H1 (cell line): ENCODE measurements around the gene DIP2B. TPM values are rescaled to one million over a fixed set of nuclear protein-coding genes. Genes with fewer than 3 reads are reported as not detected.

Experiments used
- CTCF ChIA-PET: fragments of 300-600 bp; sonication (Branson Sonifier 250); formaldehyde crosslinking; loops from one replicate; lab custom pipeline; 2021; ENCODE audit not compliant: partially characterized antibody; lab: Charles Lee
- POLR2A ChIA-PET: fragments of 300-600 bp; sonication (Branson Sonifier 250); formaldehyde crosslinking; loops from one replicate; lab custom pipeline; 2021; ENCODE audit warnings: inconsistent platforms; ENCODE audit not compliant: partially characterized antibody; lab: Charles Lee
- DNase-seq, 2 experiments: peaks; one replicate each; pipeline versions ENCODE4 v3.0.0 to v3.0.0-alpha.2; 2010 to 2022; ENCODE audit warnings: low spot score in 2 of 2, low read depth in 1 of 2, mixed read lengths in 1 of 2
- FAIRE-seq: peaks from 2 replicates; lab custom pipeline; 2011; peaks lifted over from hg19 to GRCh38; lab: Jason Lieb, UNC
- H2AFZ ChIP-seq: 2 replicates; pipeline ENCODE4 v1.8.1; 2012; ENCODE audit warnings: low read length, inconsistent platforms
- H2AK5ac ChIP-seq: 2 replicates; pipeline ENCODE4 v1.6.1; 2013; ENCODE audit warnings: low read depth, low read length
- H2BK120ac ChIP-seq: replicated peaks from 2 replicates; pipeline ENCODE3; 2013; ENCODE audit warnings: low read depth, low read length, inconsistent platforms
- H2BK12ac ChIP-seq: 2 replicates; pipeline ENCODE4 v1.6.1; 2013; ENCODE audit warnings: low read depth, low read length
- H2BK15ac ChIP-seq: 2 replicates; pipeline ENCODE4 v1.6.1; 2013; ENCODE audit warnings: low read length
- H2BK20ac ChIP-seq: 2 replicates; pipeline ENCODE4 v1.6.1; 2013; ENCODE audit warnings: low read length
- H2BK5ac ChIP-seq: 2 replicates; pipeline ENCODE4 v1.6.1; 2013; ENCODE audit warnings: low read depth, low read length
- H3K14ac ChIP-seq: 2 replicates; pipeline ENCODE4 v1.6.1; 2013; ENCODE audit warnings: inconsistent platforms; ENCODE audit not compliant: insufficient read length
- H3K18ac ChIP-seq: 2 replicates; pipeline ENCODE4 v1.6.1; 2013; ENCODE audit warnings: low read length; ENCODE audit errors: extremely low read depth
- H3K23ac ChIP-seq: 2 replicates; pipeline ENCODE4 v1.6.1; 2013; ENCODE audit warnings: inconsistent platforms; ENCODE audit not compliant: insufficient read length
- H3K23me2 ChIP-seq: 2 replicates; pipeline ENCODE4 v1.6.1; 2013; ENCODE audit warnings: low read depth, low read length
- H3K27ac ChIP-seq: 2 replicates; pipeline ENCODE4 v1.6.1; 2011; ENCODE audit warnings: low read depth, low read length, inconsistent platforms
- H3K27me3 ChIP-seq, 4 experiments: replicated peaks in 1 of 4; 1 replicate in 1 of 4; 2 replicates in 3 of 4; pipeline versions ENCODE4 v1.6.1 to v1.8.1; 2011 to 2013; ENCODE audit warnings: low read length in 3 of 4, mild to moderate bottlenecking in 3 of 4, inconsistent platforms in 2 of 4, mixed read lengths in 2 of 4, moderate library complexity in 1 of 4; ENCODE audit not compliant: control insufficient read depth in 3 of 4, insufficient read depth in 3 of 4; ENCODE audit errors: extremely low read depth in 1 of 4
- H3K36me3 ChIP-seq, 4 experiments: 2 replicates each; pipeline versions ENCODE4 v1.6.1 to v1.8.1; 2011 to 2013; ENCODE audit warnings: mild to moderate bottlenecking in 4 of 4, low read length in 3 of 4, moderate library complexity in 2 of 4, control low read depth in 1 of 4, inconsistent platforms in 1 of 4; ENCODE audit not compliant: insufficient read depth in 4 of 4, control insufficient read depth in 2 of 4
- H3K4ac ChIP-seq: replicated peaks from 2 replicates; pipeline ENCODE3; 2013; ENCODE audit warnings: low read length, low read depth, mixed read lengths, inconsistent platforms; ENCODE audit not compliant: insufficient read length
- H3K4me1 ChIP-seq, 4 experiments: replicated peaks in 1 of 4; 1 replicate in 1 of 4; 2 replicates in 3 of 4; pipeline versions ENCODE4 v1.6.1 to v1.8.1; 2011 to 2013; ENCODE audit warnings: low read length in 3 of 4, inconsistent platforms in 2 of 4, mixed read lengths in 1 of 4; ENCODE audit not compliant: insufficient read depth in 4 of 4, control insufficient read depth in 3 of 4
- H3K4me2 ChIP-seq, 2 experiments: 2 replicates each; pipeline versions ENCODE4 v1.6.1 to v1.8.1; 2011 to 2013; ENCODE audit warnings: low read depth in 2 of 2, low read length in 2 of 2, control low read depth in 1 of 2, inconsistent platforms in 1 of 2, mild to moderate bottlenecking in 1 of 2; ENCODE audit not compliant: insufficient read depth in 1 of 2
- H3K4me3 ChIP-seq, 4 experiments: fragments of 200-600, 300-600 bp in 1 of 4; sonication (generic), shearing (Covaris generic), sonication (Bioruptor Twin) in 1 of 4; 2 replicates each; pipeline versions ENCODE4 v1.5.1 to v1.8.1; 2011 to 2016; ENCODE audit warnings: low read length in 4 of 4, low read depth in 3 of 4, control low read depth in 2 of 4, inconsistent platforms in 2 of 4, mild to moderate bottlenecking in 2 of 4, mixed read lengths in 1 of 4, moderate library complexity in 1 of 4; ENCODE audit not compliant: insufficient read depth in 2 of 4; ENCODE audit errors: extremely low read depth in 1 of 4
- H3K56ac ChIP-seq: replicated peaks from 2 replicates; pipeline ENCODE3; 2013; ENCODE audit warnings: low read depth, mild to moderate bottlenecking, mixed read lengths, low read length, inconsistent platforms; ENCODE audit not compliant: insufficient read length
- H3K79me1 ChIP-seq: 2 replicates; pipeline ENCODE4 v1.6.1; 2013; ENCODE audit warnings: low read depth, low read length, control low read depth
- H3K79me2 ChIP-seq, 2 experiments: 2 replicates each; pipeline versions ENCODE4 v1.6.1 to v1.8.1; 2012 to 2013; ENCODE audit warnings: low read length in 2 of 2, mild to moderate bottlenecking in 2 of 2, inconsistent platforms in 1 of 2; ENCODE audit not compliant: insufficient read depth in 2 of 2, control insufficient read depth in 1 of 2
- H3K9ac ChIP-seq, 4 experiments: replicated peaks in 1 of 4; 1 replicate in 1 of 4; 2 replicates in 3 of 4; pipeline versions ENCODE4 v1.6.1 to v1.8.1; 2011 to 2013; ENCODE audit warnings: low read depth in 3 of 4, low read length in 3 of 4, control low read depth in 2 of 4, mild to moderate bottlenecking in 2 of 4, moderate library complexity in 2 of 4, inconsistent platforms in 1 of 4; ENCODE audit errors: extremely low read depth in 1 of 4
- H3K9me3 ChIP-seq, 2 experiments: 2 replicates each; pipeline versions ENCODE4 v1.6.1 to v1.8.1; 2012 to 2013; ENCODE audit warnings: mild to moderate bottlenecking in 2 of 2, moderate library complexity in 2 of 2, control low read depth in 1 of 2, inconsistent platforms in 1 of 2, low read depth in 1 of 2, low read length in 1 of 2, mixed read lengths in 1 of 2; ENCODE audit not compliant: insufficient read depth in 2 of 2
- H4K20me1 ChIP-seq, 2 experiments: replicated peaks in 1 of 2; 2 replicates each; pipeline versions ENCODE3 to v1.8.1; 2011 to 2013; ENCODE audit warnings: inconsistent platforms in 2 of 2, low read length in 2 of 2, mild to moderate bottlenecking in 1 of 2; ENCODE audit not compliant: insufficient read depth in 2 of 2, control insufficient read depth in 1 of 2
- H4K5ac ChIP-seq: 2 replicates; pipeline ENCODE4 v1.6.1; 2013; ENCODE audit warnings: low read length, low read depth, mixed read lengths, inconsistent platforms; ENCODE audit not compliant: insufficient read length
- H4K8ac ChIP-seq: 2 replicates; pipeline ENCODE4 v1.8.0; 2013; ENCODE audit warnings: mild to moderate bottlenecking, moderate library complexity, low read length, inconsistent platforms; ENCODE audit not compliant: insufficient read depth; ENCODE audit errors: extremely low read depth
- H4K91ac ChIP-seq: replicated peaks from 2 replicates; pipeline ENCODE3; 2013; ENCODE audit warnings: low read length, mixed read lengths, inconsistent platforms; ENCODE audit not compliant: insufficient read length
- WGBS, 2 experiments: shearing (Covaris generic) in 1 of 2; methylation state at CpG; one replicate each; pipeline versions ENCODE4 v1.1.6 to v1.1.7; 2013 to 2015; ENCODE audit warnings: low lambda C conversion rate in 2 of 2, mixed read lengths in 2 of 2, inconsistent platforms in 1 of 2, low coverage in 1 of 2, missing lambda C conversion rate in 1 of 2; ENCODE audit not compliant: insufficient replicate concordance in 2 of 2, insufficient coverage in 1 of 2, insufficient read length in 1 of 2; ENCODE audit errors: extremely low coverage in 1 of 2, missing lambda C conversion rate in 1 of 2; 5-methylcytosine and 5-hydroxymethylcytosine counted together
- polyA plus RNA-seq, 7 experiments: library from polyadenylated mRNA; depleted of rRNA in 3 of 7; stranded (reverse) in 5 of 7; unstranded in 2 of 7; fragments of >200 nt in 5 of 7; fragments of 200-250 nt in 2 of 7; gene quantifications; 1 replicate in 5 of 7; 2 replicates in 1 of 7; 4 replicates in 1 of 7; pipeline versions ENCODE4 v1.2.1 to v1.2.3, GENCODE V29; 2011 to 2013; ENCODE audit warnings: missing spikeins in 2 of 7, mixed read lengths in 2 of 7
- total RNA-seq: library from RNA; stranded (reverse); fragmentation: NEBNext Ultra II Directional; extraction: Animal tissue kit (Norgen Biotek cat#: 25700); gene quantifications from 2 replicates; pipeline ENCODE4 v1.2.1, GENCODE V29; 2021

DIP2B gene
- total and polyA plus RNA-seq, 2 of the 8 experiments (the other 6 are each of a cell fraction or from before 2014, with no cell fraction given), result 11.1 to 29.6 TPM

DNA sequence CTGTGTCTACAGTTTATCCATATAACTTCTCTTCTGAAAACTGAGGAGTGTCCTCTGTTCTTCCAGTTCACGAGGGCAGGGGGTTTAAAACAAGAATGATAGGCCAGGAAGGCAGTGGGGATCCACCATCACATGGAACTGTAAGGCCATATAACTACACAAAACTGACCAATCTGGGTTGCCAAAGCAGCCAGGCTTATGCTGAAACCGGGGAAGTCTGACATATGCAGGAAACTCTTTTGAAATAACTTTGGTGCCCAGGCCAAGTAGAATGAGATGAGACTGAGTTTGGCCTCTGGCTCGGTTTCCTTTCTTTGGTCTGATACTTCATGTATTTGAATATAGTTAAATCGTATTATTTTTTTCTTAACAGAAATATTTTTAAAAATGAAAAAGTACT is 241.1 kb downstream of the DIP2B start:
- POLR2A ChIA-PET, result no interaction called here

More for the DNA sequence above, 241.1 kb downstream of the DIP2B start:
- no peak overlapping the region for H3K14ac ChIP-seq
- no peak overlapping the region for H3K56ac ChIP-seq
- H3K9ac ChIP-seq, result no peak overlapping the region
- H3K4me1 ChIP-seq, result no peaks in the 10 kb centered on the region
- no peak overlapping the region for H4K5ac ChIP-seq
- no peaks in the 10 kb centered on the region for H3K9me3 ChIP-seq
- no peak overlapping the region for H4K8ac ChIP-seq
- no peak overlapping the region for H3K4ac ChIP-seq
- H4K20me1 ChIP-seq, result peaks cover 0 to 1% of the 10 kb centered on the region in 2 experiments
- no peaks in the 10 kb centered on the region for H3K79me1 ChIP-seq
- H3K4me2 ChIP-seq, result no peak overlapping the region
- DNase-seq (no peak), FAIRE-seq (no peak)
- CTCF ChIA-PET, result interaction anchor here (1.2 kb wide), 1 partner anchor 19 kb away, joined by 4 read pairs; no protein-coding TSS in a partner anchor
- H3K79me2 ChIP-seq, result no peaks in the 10 kb centered on the region
- no peak overlapping the region for H2BK120ac ChIP-seq
- no peak overlapping the region for H3K4me3 ChIP-seq
- H3K18ac ChIP-seq, result no peak overlapping the region
- no peak overlapping the region for H3K27ac ChIP-seq
- H3K23me2 ChIP-seq, result no peaks in the 10 kb centered on the region
- H2AK5ac ChIP-seq, result no peak overlapping the region
- no peak overlapping the region for H2AFZ ChIP-seq
- H2BK15ac ChIP-seq, result no peak overlapping the region
- H2BK5ac ChIP-seq, result no peak overlapping the region
- H2BK12ac ChIP-seq, result no peak overlapping the region
- no peak overlapping the region for H4K91ac ChIP-seq
- 88% methylated on average over 4 of the region's 4 CpGs; no CpG with 5 or more reads in 1 of the 2 experiments for WGBS, 2 experiments
- H3K27me3 ChIP-seq, result no peaks in the 10 kb centered on the region
- no peak overlapping the region for H2BK20ac ChIP-seq
- H3K23ac ChIP-seq, result no peak overlapping the region
- H3K36me3 ChIP-seq, result peaks cover 7 to 33% (median 18%) of the 10 kb centered on the region in 4 experiments; a peak in 6 of 8 replicates
